Right renal pelvis (tissue), 4 donors: ENCODE measurements around the gene NELFE. TPM values are rescaled to one million over a fixed set of nuclear protein-coding genes. Genes with fewer than 3 reads are reported as not detected.
"Not testable (repeated sequence)": the region's sequence is repeated elsewhere in the genome, so short reads cannot be mapped to it uniquely, and the experiment has no call there.

ENCODE experiments used
- DNase-seq, 4 donors: peaks; one replicate each; pipeline ENCODE4 v3.0.0-alpha.2; 2013; ENCODE audit warnings: low read depth in 4 of 4, low spot score in 3 of 4, missing footprints in 1 of 4
- polyA plus RNA-seq, 4 donors: library from polyadenylated mRNA; unstranded; fragments of 120-200 nt; gene quantifications; one replicate each; pipeline ENCODE4 v1.2.1, GENCODE V29; 2013; ENCODE audit not compliant: insufficient read length in 4 of 4

NELFE gene
- polyA plus RNA-seq, 4 donors: 88.2 to 102 (median 92.2) TPM

DNA sequence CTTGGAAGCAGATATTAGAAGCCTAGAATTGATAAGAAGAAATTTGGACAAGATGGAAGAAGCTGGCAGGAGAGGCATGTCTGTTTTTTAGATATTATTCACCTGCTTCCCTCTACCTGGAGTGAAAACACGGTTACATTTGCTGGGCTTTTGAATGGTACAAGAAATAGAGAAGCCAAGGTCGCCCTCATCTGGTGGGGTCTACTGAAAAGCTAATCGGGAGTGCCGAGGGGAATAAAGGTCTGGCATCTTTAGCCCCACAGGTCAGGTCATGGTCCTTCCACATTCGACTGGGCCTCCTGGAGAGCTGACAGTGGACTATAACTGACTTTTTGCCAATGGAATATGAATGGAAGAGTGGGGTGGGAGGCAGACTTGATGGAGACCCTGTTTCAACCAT lies 35.8 kb downstream of the NELFE start:
- DNase-seq: no peak

DNA sequence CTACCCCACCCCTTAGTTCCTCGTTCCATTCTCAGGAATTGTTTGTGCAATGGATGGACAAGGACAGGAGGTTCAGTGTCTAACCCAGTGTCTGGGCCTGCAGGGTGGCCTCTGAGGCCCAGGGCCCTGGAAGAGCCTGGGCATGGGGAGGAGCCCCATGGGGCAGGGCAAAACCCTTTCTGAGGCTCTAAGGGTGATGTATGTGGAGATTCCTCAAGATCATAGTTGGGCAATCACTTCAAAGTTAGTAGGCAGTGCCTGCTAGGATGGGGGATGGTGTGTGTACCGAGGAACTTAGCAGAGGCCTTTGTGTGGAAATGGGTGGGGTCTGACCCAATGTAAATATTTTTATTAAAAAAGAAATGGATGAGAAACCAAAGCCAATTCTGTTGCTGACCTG lies 38.0 kb downstream of the NELFE start:
- no peak for DNase-seq

DNA sequence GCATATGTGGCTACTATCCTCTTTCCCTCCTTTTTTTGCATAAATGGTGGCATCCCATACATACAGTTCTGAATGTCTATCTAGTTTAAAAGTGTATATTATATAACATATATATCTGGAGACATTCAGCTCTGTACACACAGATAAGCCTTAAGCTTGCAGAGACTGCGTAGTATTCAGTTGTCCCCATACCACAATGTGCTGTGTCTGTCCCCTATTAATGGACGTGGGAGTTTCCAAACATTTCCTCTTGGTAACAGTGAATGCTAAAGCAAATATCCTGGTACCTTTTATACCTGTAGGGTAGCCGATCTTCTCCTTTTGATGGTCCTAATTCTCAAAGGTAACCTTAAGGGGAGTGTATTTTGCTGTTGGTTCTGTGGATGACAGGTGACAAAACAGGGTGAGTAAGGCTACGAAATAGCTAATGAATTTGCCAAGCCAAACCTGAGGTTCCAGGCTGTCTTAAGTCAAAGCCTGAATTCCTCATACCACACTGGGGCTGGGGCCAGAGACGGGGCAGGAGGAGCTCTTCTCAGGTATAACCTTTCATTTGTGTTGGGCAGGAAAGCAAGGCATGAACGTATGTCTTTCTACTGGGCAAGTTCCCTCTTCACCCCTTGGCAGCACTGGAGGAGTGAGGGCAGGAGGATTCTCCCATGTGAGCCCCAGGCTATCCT lies 39.0 kb downstream of the NELFE start:
- no peak for DNase-seq

DNA sequence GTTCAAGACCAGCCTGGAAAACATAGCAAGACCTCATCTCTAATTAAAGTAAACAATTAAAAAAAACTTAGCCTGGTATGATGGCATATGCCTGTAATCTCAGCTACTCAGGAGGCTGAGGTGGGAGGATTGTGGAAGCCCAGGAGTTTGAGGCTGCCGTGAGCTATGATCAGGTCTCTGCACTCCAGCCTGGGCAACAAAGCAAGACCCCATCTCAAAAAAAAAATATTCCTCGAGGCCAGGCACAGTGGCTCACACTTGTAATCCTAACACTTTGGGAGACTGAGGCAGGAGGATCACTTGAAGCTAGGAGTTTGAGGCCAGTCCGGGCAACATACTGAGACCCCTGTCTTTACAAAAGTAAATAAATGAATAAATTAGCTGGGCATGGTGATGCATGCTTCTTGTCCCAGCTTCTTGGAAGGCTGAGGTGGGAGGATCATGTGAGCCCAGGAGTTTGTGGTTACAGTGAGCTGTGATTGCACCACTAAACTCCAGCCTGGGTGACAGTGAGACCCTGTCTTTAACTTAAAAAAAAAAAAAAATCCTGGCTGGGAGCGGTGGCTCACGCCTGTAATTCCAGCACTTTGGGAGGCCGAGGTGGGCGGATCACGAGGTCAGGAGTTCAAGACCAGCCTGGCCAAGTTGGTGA lies 40.6 kb downstream of the NELFE start:
- DNase-seq: no peak

DNA sequence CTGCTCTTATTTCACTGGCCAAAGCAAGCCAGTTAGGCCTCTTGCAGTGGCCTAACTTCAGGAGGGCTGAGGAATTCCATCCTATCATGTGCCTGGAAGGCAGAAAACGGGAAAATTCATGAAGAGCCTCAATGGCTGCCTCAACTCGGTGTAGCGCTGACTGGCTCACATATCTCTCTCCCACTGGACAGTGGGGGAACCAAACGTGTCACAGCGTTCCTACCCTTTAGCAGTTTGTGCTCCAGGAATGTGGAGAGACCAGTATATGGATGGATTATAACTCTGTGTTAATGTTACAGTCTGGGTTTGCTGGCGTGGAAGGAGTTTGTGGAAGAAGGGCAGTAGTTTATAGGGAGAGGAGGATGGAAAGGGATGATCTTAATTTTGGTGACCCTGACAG lies 43.0 kb downstream of the NELFE start:
- DNase-seq: no peak

DNA sequence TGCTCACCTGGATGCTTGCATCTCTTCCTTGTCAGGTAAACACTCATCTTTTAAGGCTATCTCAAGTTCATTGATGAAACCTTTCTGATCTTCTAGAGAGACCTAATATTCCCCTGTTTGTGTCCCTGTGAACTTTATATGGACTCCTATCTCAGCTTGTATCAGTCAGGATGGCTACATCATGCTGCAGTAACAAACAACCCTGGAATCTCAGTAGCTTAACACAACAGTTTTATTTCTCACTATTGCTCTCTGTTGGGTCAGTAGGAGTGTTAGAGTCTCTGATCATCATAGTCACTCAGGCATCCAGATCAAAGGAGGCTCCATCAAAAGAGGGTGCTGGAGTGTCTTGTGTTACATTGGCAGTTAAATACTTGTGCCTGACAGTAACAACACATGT lies 43.4 kb downstream of the NELFE start:
- no peak for DNase-seq

DNA sequence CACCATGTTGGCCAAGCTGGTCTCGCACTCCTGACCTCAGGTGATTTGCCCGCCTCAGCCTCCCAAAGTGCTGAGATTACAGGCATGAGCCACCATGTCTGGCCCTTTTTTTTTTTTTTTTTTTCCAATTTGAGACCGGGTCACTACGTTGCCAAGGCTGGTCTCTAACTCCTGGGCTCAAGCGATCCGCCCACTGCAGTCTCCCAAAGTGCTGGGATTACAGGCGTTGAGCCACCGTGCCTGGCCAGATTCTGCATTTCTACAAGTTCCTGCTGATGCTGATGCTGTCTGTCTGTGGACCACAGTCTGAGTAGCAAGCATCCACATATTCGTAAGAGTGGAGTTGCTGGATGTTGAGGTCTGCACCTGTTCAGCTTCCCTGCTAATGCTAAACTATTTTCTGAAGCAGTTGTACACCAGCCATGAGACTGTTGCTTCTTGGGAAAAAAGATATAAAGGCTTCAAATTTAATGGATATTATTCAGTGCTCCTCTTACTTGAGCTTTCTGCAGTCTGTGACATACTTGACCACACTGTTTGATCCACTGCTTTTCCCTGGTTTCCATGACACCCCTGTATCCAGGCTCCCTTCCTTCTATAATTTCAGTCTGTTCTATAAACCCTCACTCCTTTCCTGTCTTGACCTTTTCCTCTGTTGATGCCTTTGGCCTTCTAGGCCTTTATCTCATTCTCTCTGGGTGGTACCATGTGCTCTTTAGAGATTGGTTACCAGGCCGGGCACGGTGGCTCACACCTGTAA lies 46.8 kb downstream of the NELFE start:
- no peak for DNase-seq

DNA sequence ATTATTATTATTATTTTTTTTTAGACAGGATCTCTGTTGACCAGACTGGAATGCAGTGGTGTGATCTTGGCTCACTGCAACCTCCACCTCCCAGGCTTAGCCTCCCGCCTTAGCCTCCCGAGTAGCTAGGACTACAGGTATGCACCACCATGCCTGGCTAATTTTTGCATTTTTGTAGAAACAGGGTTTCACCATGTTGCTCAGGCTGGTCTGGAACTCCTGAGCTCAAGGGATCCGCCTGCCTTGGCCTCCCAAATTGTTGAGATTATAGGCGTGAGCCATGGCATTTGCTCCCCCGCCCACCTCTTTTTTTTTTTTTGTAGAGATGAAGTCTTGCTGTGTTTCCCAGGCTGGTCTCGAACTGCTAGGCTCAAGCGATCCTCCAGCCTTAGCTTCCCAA lies 49.5 kb downstream of the NELFE start:
- not testable (repeated sequence) for DNase-seq

DNA sequence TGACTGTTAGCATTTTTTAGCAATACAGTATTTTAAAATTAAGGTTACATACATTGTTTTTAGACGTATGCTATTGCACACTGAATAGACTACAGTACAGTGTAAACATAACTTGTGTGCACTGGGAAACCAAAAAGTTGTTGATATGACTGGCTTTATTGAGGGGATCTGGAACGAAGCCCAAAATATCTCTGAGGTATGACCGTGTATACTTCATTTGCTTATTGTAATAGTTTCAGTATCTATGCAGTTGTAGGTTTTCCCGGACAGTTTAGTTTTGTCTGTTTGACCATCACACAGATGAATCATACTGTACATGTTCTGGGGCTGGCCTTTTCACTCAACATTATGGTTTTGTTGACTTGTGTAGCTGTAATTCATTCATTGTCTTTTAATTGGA lies 50.0 kb downstream of the NELFE start:
- no peak for DNase-seq

DNA sequence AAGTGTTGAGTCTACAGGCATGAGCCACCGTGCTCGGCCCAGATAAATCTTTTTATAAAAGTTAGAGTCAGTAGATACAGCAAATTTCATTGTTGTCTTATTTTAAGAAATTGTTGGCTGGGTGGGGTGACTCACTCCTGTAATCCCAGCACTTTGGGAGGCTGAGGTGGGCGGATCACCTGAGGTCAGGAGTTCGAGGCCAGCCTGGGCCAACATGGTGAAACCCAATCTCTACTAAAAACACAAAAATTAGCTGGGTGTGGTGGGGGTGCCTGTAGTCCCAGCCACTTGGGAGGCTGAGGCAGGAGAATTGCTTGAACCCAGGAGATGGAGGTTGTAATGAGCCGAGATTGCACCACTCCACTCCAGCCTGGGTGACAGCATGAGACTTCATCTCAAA lies 50.5 kb downstream of the NELFE start:
- not testable (repeated sequence) for DNase-seq

DNA sequence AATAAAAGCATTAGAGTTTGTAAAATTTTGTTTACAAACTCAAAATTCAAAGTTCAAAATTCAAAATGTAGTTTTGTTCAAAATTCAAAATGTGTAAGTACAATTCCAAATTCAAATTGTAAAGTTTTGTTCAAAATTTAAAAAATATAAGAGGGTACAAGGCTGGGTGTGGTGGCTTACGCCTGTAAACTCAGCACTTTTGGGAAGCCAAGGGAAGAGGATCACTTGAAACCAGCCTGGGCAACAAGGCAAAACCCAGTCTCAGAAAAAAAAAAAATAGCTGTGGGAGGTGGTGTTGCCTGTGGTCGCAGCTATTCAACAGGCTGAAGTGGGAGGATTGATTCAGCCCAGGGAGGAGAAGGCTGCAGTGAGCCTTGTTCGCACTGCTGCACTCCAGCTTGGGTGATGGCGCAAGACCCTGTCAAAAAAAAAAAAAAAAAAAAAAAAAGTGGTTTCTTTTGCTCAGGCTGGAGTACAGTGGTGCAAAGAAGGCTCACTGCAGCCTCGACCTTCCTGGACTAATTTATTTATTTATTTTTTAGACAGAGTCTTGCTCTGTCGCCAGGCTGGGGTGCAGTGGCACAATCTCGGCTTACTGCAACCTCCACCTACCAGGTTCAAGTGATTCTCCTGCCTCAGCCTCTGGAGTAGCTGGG lies 51.5 kb downstream of the NELFE start:
- no peak for DNase-seq

DNA sequence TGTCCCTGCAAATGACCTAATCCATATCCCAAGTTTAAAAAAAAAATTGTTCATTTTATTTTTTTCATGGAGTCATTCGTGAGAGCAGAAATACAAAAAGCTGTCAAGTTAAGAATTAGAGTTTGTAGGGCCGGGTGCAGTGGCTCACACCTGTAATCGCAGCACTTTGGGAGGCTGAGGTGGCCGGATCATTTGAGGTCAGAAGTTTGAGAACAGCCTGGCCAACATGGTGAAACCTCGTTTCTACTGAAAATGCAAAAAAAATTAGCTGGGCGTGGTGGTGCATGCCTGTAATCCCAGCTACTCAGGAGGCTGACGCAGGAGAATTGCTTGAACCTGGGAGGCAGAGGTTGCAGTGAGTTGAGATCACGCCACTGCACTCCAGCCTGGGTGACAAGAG lies 52.0 kb downstream of the NELFE start:
- not testable (repeated sequence) for DNase-seq

DNA sequence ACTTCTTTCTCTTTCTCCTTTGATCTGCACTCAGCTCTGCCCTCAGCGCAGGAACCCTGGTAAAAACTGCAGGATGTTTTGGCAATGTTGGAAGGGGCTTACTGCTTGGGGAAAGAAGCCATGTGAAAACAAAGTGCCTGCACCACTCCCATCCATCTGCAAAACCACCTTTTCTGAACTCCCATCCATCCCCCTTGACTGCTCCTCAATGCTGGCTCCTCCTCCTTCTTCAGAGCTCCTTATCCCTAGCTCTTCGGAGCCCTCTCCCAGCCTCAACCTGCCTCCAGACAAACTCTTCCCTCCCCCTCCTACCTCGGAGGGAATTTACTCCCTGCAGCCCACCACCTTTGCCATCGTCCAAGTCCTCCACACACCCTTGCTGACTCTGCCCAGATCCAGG lies 52.6 kb downstream of the NELFE start:
- no peak for DNase-seq

DNA sequence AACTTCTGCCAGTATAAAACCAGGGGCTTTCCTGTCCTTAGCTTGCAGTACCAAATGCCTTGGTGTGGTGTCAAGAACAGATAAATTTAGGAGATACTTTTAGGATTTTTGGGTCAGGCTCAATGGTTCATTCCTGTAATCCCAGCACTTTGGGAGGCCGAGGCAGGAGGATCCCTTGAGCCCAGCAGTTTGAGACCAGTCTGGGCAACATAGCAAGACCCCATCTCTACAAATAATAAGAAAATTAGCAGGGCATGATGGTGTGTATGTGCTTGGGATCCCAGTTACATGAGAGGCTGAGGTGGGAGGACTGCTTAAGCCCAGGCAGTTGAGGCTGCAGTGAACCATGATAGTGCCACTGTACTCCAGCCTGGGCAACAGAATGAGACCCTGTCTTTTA lies 53.7 kb downstream of the NELFE start:
- no peak for DNase-seq

DNA sequence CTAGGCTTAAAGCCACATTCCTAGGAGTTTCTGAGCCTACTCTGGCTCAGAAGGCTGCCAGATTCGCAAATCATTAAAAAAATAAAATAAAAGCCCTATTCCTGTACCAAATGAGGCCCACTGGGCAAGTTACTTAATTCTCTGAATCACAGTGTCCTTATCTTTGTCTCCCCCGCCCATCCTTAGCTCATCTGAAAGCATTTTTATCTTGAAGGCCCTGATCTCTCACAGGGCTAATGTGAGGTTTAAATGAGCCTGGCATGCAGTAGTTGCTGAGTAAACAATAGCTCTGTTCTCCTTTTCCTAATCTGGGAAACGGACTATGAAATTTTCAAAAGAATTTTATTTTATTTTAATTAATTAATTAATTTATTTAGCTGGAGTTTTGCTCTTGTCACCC lies 54.8 kb downstream of the NELFE start:
- DNase-seq: no peak

Other genes with a start within 250 kb of the NELFE start
- gene LY6G6D, start 243.6 kb downstream of the NELFE start, polyA plus RNA-seq: under 1 TPM in 1 of 4 donors, not detected in 3; 0.82 TPM
- under 1 TPM in 3 of 4 donors, not detected in 1; 0.28 to 0.43 (median 0.40) TPM for gene LY6G6C, start 237.2 kb downstream of the NELFE start, polyA plus RNA-seq
- 1 to 10 TPM in 3 of 4 donors, under 1 TPM in 1; 0.96 to 3.8 (median 1.2) TPM for gene MPIG6B, start 235.6 kb downstream of the NELFE start, polyA plus RNA-seq
- gene DDAH2, start 229.7 kb downstream of the NELFE start, polyA plus RNA-seq: 100 to 1,000 TPM; 148 to 230 (median 168) TPM
- gene CLIC1, start 222.4 kb downstream of the NELFE start, polyA plus RNA-seq: 100 to 1,000 TPM; 290 to 327 (median 297) TPM
- 10 to 100 TPM; 18.3 to 25.7 (median 20.5) TPM for gene MSH5, start 219.0 kb downstream of the NELFE start, polyA plus RNA-seq
- gene SAPCD1, start 196.3 kb downstream of the NELFE start, polyA plus RNA-seq: 1 to 10 TPM; 2.7 to 9.2 (median 5.6) TPM
- 10 to 100 TPM in 1 of 4 donors, 1 to 10 TPM in 3; 7.1 to 10.4 (median 8.7) TPM for gene VWA7, start 181.6 kb downstream of the NELFE start, polyA plus RNA-seq
- gene VARS1, start 163.2 kb downstream of the NELFE start, polyA plus RNA-seq: 10 to 100 TPM; 56.8 to 59.8 (median 59.0) TPM
- 10 to 100 TPM; 82.9 to 92.5 (median 84.0) TPM for gene LSM2, start 152.0 kb downstream of the NELFE start, polyA plus RNA-seq
- 1 to 10 TPM; 3.8 to 4.8 (median 4.0) TPM for gene HSPA1L, start 143.7 kb downstream of the NELFE start, polyA plus RNA-seq
- 100 to 1,000 TPM in 2 of 4 donors, 10 to 100 TPM in 2; 93.4 to 143 (median 105) TPM for gene HSPA1A, start 143.4 kb downstream of the NELFE start, polyA plus RNA-seq
- 100 to 1,000 TPM; 106 to 189 (median 147) TPM for gene HSPA1B, start 131.2 kb downstream of the NELFE start, polyA plus RNA-seq
- 10 to 100 TPM; 76.5 to 91.2 (median 76.6) TPM for gene NEU1, start 96.2 kb downstream of the NELFE start, polyA plus RNA-seq
- 10 to 100 TPM; 44.2 to 55.2 (median 44.7) TPM for gene SLC44A4, start 80.0 kb downstream of the NELFE start, polyA plus RNA-seq
- gene EHMT2, start 61.3 kb downstream of the NELFE start, polyA plus RNA-seq: 10 to 100 TPM; 71.6 to 88.6 (median 77.8) TPM
- gene ZBTB12, start 56.9 kb downstream of the NELFE start, polyA plus RNA-seq: 10 to 100 TPM; 21.6 to 27.7 (median 23.0) TPM
- 1 to 10 TPM; 3.6 to 5.6 (median 4.3) TPM for gene C2, start 31.3 kb downstream of the NELFE start, polyA plus RNA-seq
- 10 to 100 TPM in 1 of 4 donors, 1 to 10 TPM in 3; 5.0 to 20.8 (median 6.1) TPM for gene CFB, start 12.9 kb downstream of the NELFE start, polyA plus RNA-seq
- gene SKIC2, start 204 bp upstream of the NELFE start, polyA plus RNA-seq: 10 to 100 TPM; 41.1 to 51.1 (median 44.7) TPM
- 10 to 100 TPM; 28.9 to 30.7 (median 29.5) TPM for gene DXO, start 13.2 kb upstream of the NELFE start, polyA plus RNA-seq
- gene C4A, start 23.1 kb upstream of the NELFE start, polyA plus RNA-seq: 10 to 100 TPM; 11.1 to 23.7 (median 14.7) TPM
- gene C4B, start 55.8 kb upstream of the NELFE start, polyA plus RNA-seq: 10 to 100 TPM; 13.1 to 21.4 (median 17.3) TPM
- gene CYP21A2, start 79.4 kb upstream of the NELFE start, polyA plus RNA-seq: 1 to 10 TPM in 1 of 4 donors, under 1 TPM in 3; 0.27 to 1.2 (median 0.95) TPM
- gene TNXB, start 150.4 kb upstream of the NELFE start, polyA plus RNA-seq: 10 to 100 TPM in 1 of 4 donors, 1 to 10 TPM in 3; 3.2 to 11.2 (median 5.0) TPM
- 100 to 1,000 TPM in 3 of 4 donors, 10 to 100 TPM in 1; 98.3 to 104 (median 101) TPM for gene ATF6B, start 169.3 kb upstream of the NELFE start, polyA plus RNA-seq
- 1 to 10 TPM; 6.4 to 7.9 (median 7.4) TPM for gene FKBPL, start 171.3 kb upstream of the NELFE start, polyA plus RNA-seq
- 1 to 10 TPM; 2.6 to 4.0 (median 3.2) TPM for gene PRRT1, start 193.0 kb upstream of the NELFE start, polyA plus RNA-seq
- 10 to 100 TPM; 33.8 to 39.2 (median 34.8) TPM for gene PPT2, start 195.2 kb upstream of the NELFE start, polyA plus RNA-seq
- 10 to 100 TPM; 24.6 to 31.6 (median 27.0) TPM for gene EGFL8, start 205.6 kb upstream of the NELFE start, polyA plus RNA-seq
- gene AGPAT1, start 217.1 kb upstream of the NELFE start, polyA plus RNA-seq: 100 to 1,000 TPM; 103 to 116 (median 108) TPM
- gene RNF5, start 219.4 kb upstream of the NELFE start, polyA plus RNA-seq: 100 to 1,000 TPM; 104 to 122 (median 109) TPM
- 10 to 100 TPM; 15.9 to 26.6 (median 19.7) TPM for gene AGER, start 225.3 kb upstream of the NELFE start, polyA plus RNA-seq
- 100 to 1,000 TPM; 171 to 198 (median 176) TPM for gene PBX2, start 231.2 kb upstream of the NELFE start, polyA plus RNA-seq
- 10 to 100 TPM in 3 of 4 donors, 1 to 10 TPM in 1; 9.9 to 12.9 (median 10.8) TPM for gene GPSM3, start 233.7 kb upstream of the NELFE start, polyA plus RNA-seq